Neural progenitor cell (in vitro differentiated cells): ENCODE results near the gene EGR4. TPM values are rescaled to one million over a fixed set of nuclear protein-coding genes. Genes with fewer than 3 reads are reported as not detected.

ENCODE experiments used
- DNase-seq: peaks from one replicate; pipeline ENCODE4 v3.0.0-alpha.2; 2016; ENCODE audit warnings: low spot score
- H2AFZ ChIP-seq: fragments of 200-600 bp; sonication (generic); replicated peaks from 2 replicates; pipeline ENCODE4 v1.6.1; 2016; ENCODE audit warnings: antibody characterized with exemption
- H3F3A ChIP-seq: fragments of 200-600 bp; sonication (generic); 2 replicates; pipeline ENCODE4 v1.6.1; 2016; ENCODE audit warnings: antibody characterized with exemption, low read depth
- H3K27ac ChIP-seq: fragments of 200-600 bp; sonication (generic); 2 replicates; pipeline ENCODE4 v1.5.1; 2016; ENCODE audit warnings: mild to moderate bottlenecking
- H3K27me3 ChIP-seq: fragments of 200-600 bp; sonication (generic); 2 replicates; pipeline ENCODE4 v1.6.1; 2016; ENCODE audit warnings: mild to moderate bottlenecking, moderate library complexity
- H3K36me3 ChIP-seq: fragments of 200-600 bp; sonication (generic); 2 replicates; pipeline ENCODE4 v1.5.1; 2016
- H3K4me1 ChIP-seq: fragments of 200-600 bp; sonication (generic); 2 replicates; pipeline ENCODE4 v1.6.1; 2016; ENCODE audit warnings: mixed run types
- H3K4me2 ChIP-seq: fragments of 200-600 bp; sonication (generic); 2 replicates; pipeline ENCODE4 v1.6.1; 2016
- H3K4me3 ChIP-seq: fragments of 200-600 bp; sonication (generic); 2 replicates; pipeline ENCODE4 v1.5.1; 2016
- H3K79me2 ChIP-seq: fragments of 200-600 bp; sonication (generic); 2 replicates; pipeline ENCODE4 v1.6.1; 2016; ENCODE audit warnings: low read depth
- H3K9ac ChIP-seq: fragments of 200-600 bp; sonication (generic); 2 replicates; pipeline ENCODE4 v1.6.1; 2016
- H3K9me3 ChIP-seq: fragments of 200-600 bp; sonication (generic); 2 replicates; pipeline ENCODE4 v1.5.1; 2016; ENCODE audit warnings: low read depth
- H4K20me1 ChIP-seq: fragments of 200-600 bp; sonication (generic); 2 replicates; pipeline ENCODE4 v1.6.1; 2016; ENCODE audit warnings: low read depth
- H3K27ac Mint-ChIP-seq: 3 replicates; pipeline ENCODE4 v1.8.0; 2021; ENCODE audit warnings: mixed read lengths
- H3K27me3 Mint-ChIP-seq: 2 replicates; pipeline ENCODE4 v1.8.0; 2022; ENCODE audit warnings: low read depth, mild to moderate bottlenecking, inconsistent platforms, moderate library complexity, mixed read lengths; ENCODE audit not compliant: insufficient read depth
- H3K36me3 Mint-ChIP-seq: 3 replicates; pipeline ENCODE4 v1.8.0; 2021; ENCODE audit warnings: mixed read lengths
- H3K4me1 Mint-ChIP-seq: 3 replicates; pipeline ENCODE4 v1.8.0; 2021; ENCODE audit warnings: mixed read lengths
- H3K4me3 Mint-ChIP-seq: 3 replicates; pipeline ENCODE4 v1.8.0; 2021; ENCODE audit warnings: mild to moderate bottlenecking, moderate library complexity, mixed read lengths
- H3K9me3 Mint-ChIP-seq: 3 replicates; pipeline ENCODE4 v1.8.0; 2020; ENCODE audit warnings: mixed read lengths
- EZH2 ChIP-seq: fragments of 200-600 bp; sonication (generic); IDR thresholded peaks from 2 replicates; pipeline ENCODE4 v1.6.1; 2017; ENCODE audit warnings: antibody characterized with exemption, mild to moderate bottlenecking, moderate library complexity
- EZH2phosphoT487 ChIP-seq: fragments of 200-600 bp; sonication (generic); IDR thresholded peaks from 2 replicates; pipeline ENCODE4 v1.6.1; 2017; ENCODE audit warnings: antibody characterized with exemption
- total RNA-seq: library from RNA; depleted of rRNA; stranded (reverse); fragments of >200 nt; gene quantifications from 2 replicates; pipeline ENCODE4 v1.2.3, GENCODE V29; 2015; ENCODE audit warnings: low replicate concordance
- TF ChIP-seq, protein P1 (sequence below): fragments of 200-600 bp; sonication (generic); IDR thresholded peaks from 2 replicates; pipeline ENCODE4 v1.5.1; 2017; ENCODE audit warnings: antibody characterized with exemption, mild to moderate bottlenecking

EGR4 gene
- total RNA-seq, 1 donor from 2014 or later, result not detected

DNA sequence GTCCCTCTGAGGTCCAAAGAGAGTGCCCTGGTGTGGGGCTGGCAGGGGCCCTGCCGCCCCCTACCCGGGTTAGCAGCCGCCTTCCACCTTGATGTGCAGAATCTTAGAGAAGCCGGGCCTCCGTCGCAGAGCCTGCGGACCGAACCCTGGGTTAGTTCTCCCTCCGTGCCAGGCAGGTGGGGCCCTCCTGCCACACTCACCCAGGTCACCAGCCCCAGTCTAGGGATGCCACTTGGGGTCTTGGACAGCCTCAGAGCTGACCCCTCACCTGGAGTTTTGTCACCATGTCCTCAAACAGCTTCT, 34.5 kb downstream of the EGR4 start:
- Mint-ChIP-seq H3K4me3 (no peak overlapping the region), H3K27me3 (no peaks in the 10 kb centered on the region), H3K36me3 (peaks cover 4% of the 10 kb centered on the region), H3K27ac (no peak overlapping the region), H3K9me3 (no peaks in the 10 kb centered on the region), H3K4me1 (no peaks in the 10 kb centered on the region)
- no peak for DNase-seq
- TF ChIP-seq, protein P1, sequence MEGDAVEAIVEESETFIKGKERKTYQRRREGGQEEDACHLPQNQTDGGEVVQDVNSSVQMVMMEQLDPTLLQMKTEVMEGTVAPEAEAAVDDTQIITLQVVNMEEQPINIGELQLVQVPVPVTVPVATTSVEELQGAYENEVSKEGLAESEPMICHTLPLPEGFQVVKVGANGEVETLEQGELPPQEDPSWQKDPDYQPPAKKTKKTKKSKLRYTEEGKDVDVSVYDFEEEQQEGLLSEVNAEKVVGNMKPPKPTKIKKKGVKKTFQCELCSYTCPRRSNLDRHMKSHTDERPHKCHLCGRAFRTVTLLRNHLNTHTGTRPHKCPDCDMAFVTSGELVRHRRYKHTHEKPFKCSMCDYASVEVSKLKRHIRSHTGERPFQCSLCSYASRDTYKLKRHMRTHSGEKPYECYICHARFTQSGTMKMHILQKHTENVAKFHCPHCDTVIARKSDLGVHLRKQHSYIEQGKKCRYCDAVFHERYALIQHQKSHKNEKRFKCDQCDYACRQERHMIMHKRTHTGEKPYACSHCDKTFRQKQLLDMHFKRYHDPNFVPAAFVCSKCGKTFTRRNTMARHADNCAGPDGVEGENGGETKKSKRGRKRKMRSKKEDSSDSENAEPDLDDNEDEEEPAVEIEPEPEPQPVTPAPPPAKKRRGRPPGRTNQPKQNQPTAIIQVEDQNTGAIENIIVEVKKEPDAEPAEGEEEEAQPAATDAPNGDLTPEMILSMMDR, result no peak
- no peak for TF ChIP-seq EZH2phosphoT487
- no peak for TF ChIP-seq EZH2
- no peak overlapping the region for H3K9ac ChIP-seq
- H2AFZ ChIP-seq, result no peak overlapping the region
- no peaks in the 10 kb centered on the region for H3K36me3 ChIP-seq
- no peaks in the 10 kb centered on the region for H3K9me3 ChIP-seq
- peaks cover 26% of the 10 kb centered on the region for H4K20me1 ChIP-seq
- no peak overlapping the region for H3K4me2 ChIP-seq
- no peaks in the 10 kb centered on the region for H3K79me2 ChIP-seq
- peaks cover 10% of the 10 kb centered on the region for H3K4me1 ChIP-seq
- H3K27ac ChIP-seq, result no peak overlapping the region
- H3K27me3 ChIP-seq, result no peaks in the 10 kb centered on the region
- H3K4me3 ChIP-seq, result no peak overlapping the region
- H3F3A ChIP-seq, result peaks cover 14% of the 10 kb centered on the region

GRCh38 chr2:73258186-73258912, 35.0 kb downstream of the EGR4 start:
- no peaks in the 10 kb centered on the region for H3K36me3 ChIP-seq

GRCh38 chr2:73257425-73258125, 35.8 kb downstream of the EGR4 start:
- Histone ChIP-seq H3K27me3 (no peaks in the 10 kb centered on the region), H3K4me3 (no peak overlapping the region), H3K4me1 (peaks cover 10% of the 10 kb centered on the region), H3K79me2 (no peaks in the 10 kb centered on the region), H2AFZ (no peak overlapping the region), H4K20me1 (peaks cover 37% of the 10 kb centered on the region), H3K27ac (no peak overlapping the region), H3K9me3 (no peaks in the 10 kb centered on the region), H3K36me3 (no peaks in the 10 kb centered on the region), H3K4me2 (no peak overlapping the region), H3F3A (peaks cover 19% of the 10 kb centered on the region), H3K9ac (no peak overlapping the region)
- Mint-ChIP-seq H3K4me1 (no peaks in the 10 kb centered on the region), H3K4me3 (no peak overlapping the region), H3K9me3 (no peaks in the 10 kb centered on the region), H3K27me3 (no peaks in the 10 kb centered on the region), H3K27ac (no peak overlapping the region), H3K36me3 (peaks cover 13% of the 10 kb centered on the region)
- TF ChIP-seq, protein P1, result no peak
- TF ChIP-seq EZH2, result no peak
- no peak for TF ChIP-seq EZH2phosphoT487
- no peak for DNase-seq

More at GRCh38 chr2:73258186-73258912, 35.0 kb downstream of the EGR4 start:
- Mint-ChIP-seq H3K27me3 (no peaks in the 10 kb centered on the region), H3K36me3 (peaks cover 8% of the 10 kb centered on the region), H3K27ac (no peak overlapping the region), H3K9me3 (no peaks in the 10 kb centered on the region), H3K4me3 (no peak overlapping the region), H3K4me1 (no peaks in the 10 kb centered on the region)
- Histone ChIP-seq H3K4me2 (no peak overlapping the region), H3K4me3 (no peak overlapping the region), H3K79me2 (no peaks in the 10 kb centered on the region), H2AFZ (no peak overlapping the region), H3K9me3 (no peaks in the 10 kb centered on the region), H3F3A (peaks cover 18% of the 10 kb centered on the region), H3K9ac (no peak overlapping the region), H3K27ac (no peak overlapping the region), H3K4me1 (peaks cover 10% of the 10 kb centered on the region), H4K20me1 (peaks cover 31% of the 10 kb centered on the region), H3K27me3 (no peaks in the 10 kb centered on the region)
- no peak for DNase-seq
- TF ChIP-seq, protein P1, result no peak
- no peak for TF ChIP-seq EZH2
- TF ChIP-seq EZH2phosphoT487, result no peak
